ENCODE data around the gene EDARADD.

DNA sequence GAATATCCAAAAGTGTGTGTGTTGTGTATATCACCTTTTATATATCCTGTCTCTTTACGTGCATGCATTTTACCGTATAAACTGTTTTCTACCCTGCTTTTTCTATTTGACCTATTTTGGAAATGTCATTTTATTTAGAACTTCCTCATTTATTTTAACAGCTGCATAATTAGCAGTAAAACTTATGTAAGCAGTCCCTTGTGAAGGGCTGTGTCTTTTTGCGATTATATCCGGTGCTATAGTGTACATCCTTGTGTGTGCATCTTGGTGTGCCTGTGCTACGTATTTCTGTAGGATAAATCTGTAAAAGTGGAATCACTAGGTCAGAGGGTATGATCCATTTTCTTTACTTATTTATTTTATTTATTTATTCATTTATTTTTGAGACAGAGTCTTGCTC lies 136.9 kb downstream of the EDARADD start:
- TF ChIP-seq, protein P1, sequence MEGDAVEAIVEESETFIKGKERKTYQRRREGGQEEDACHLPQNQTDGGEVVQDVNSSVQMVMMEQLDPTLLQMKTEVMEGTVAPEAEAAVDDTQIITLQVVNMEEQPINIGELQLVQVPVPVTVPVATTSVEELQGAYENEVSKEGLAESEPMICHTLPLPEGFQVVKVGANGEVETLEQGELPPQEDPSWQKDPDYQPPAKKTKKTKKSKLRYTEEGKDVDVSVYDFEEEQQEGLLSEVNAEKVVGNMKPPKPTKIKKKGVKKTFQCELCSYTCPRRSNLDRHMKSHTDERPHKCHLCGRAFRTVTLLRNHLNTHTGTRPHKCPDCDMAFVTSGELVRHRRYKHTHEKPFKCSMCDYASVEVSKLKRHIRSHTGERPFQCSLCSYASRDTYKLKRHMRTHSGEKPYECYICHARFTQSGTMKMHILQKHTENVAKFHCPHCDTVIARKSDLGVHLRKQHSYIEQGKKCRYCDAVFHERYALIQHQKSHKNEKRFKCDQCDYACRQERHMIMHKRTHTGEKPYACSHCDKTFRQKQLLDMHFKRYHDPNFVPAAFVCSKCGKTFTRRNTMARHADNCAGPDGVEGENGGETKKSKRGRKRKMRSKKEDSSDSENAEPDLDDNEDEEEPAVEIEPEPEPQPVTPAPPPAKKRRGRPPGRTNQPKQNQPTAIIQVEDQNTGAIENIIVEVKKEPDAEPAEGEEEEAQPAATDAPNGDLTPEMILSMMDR (IDR thresholded peaks at IDR 0.05), result no peak
- no peak for TF ChIP-seq POLR2A (IDR thresholded peaks at IDR 0.05)
